Adrenal gland (tissue), 12 donors: ENCODE results near the gene GRK3. TPM values are rescaled to one million over a fixed set of nuclear protein-coding genes. Genes with fewer than 3 reads are reported as not detected.
"Not testable (repeated sequence)": the region's sequence is repeated elsewhere in the genome, so short reads cannot be mapped to it uniquely, and the experiment has no call there.

Source experiments
- DNase-seq, 7 donors: peaks; one replicate each; pipeline ENCODE4 v3.0.0-alpha.2; 2019 to 2020
- H3K27ac ChIP-seq, 5 donors: fragments of 200-600 bp; sonication (generic) in 4 of 5; 1 replicate in 3 of 5; 2 replicates in 2 of 5; pipeline versions ENCODE4 v1.5.1 to v1.8.0; 2016 to 2020; ENCODE audit warnings: mild to moderate bottlenecking in 1 of 5
- H3K27me3 ChIP-seq: fragments of 200-600 bp; 2 replicates; pipeline ENCODE4 v1.8.0; 2021
- H3K36me3 ChIP-seq, 2 donors: fragments of 200-600 bp; replicated peaks in 1 of 2; 1 replicate in 1 of 2; 2 replicates in 1 of 2; pipeline versions ENCODE4 v1.5.1 to v1.8.0; 2018 to 2022
- H3K4me1 ChIP-seq, 2 donors: fragments of 200-600 bp; replicated peaks in 1 of 2; 1 replicate in 1 of 2; 2 replicates in 1 of 2; pipeline versions ENCODE4 v1.5.1 to v1.8.0; 2018 to 2021
- H3K4me3 ChIP-seq, 4 donors: fragments of 200-600 bp; sonication (generic) in 3 of 4; one replicate each; pipeline ENCODE4 v1.5.1; 2016 to 2018
- H3K9me3 ChIP-seq, 3 donors: fragments of 200-600 bp; sonication (generic) in 1 of 3; replicated peaks in 1 of 3; 1 replicate in 2 of 3; 2 replicates in 1 of 3; pipeline versions ENCODE4 v1.5.1 to v1.8.0; 2016 to 2021
- POLR2A ChIP-seq, 2 donors: fragments of 450-650 bp; IDR thresholded peaks; one replicate each; pipeline ENCODE4 v1.6.1; 2017; ENCODE audit warnings: antibody characterized with exemption in 2 of 2, mild to moderate bottlenecking in 2 of 2, moderate library complexity in 1 of 2
- WGBS, 4 donors: extraction: QIAGEN DNeasy Blood & Tissue Kit in 2 of 4; methylation state at CpG; one replicate each; pipeline versions ENCODE4 v1.1.5 to v1.1.7; 2013 to 2017; 5-methylcytosine and 5-hydroxymethylcytosine counted together
- intact Hi-C, 2 donors: fragments of 100-400 bp; cut with DNase I; formaldehyde crosslinking; loops; one replicate each; pipeline versions ENCODE4 v1.14.1 to v1.15.0; 2022 to 2023
- polyA plus RNA-seq, 3 donors: library from polyadenylated mRNA; stranded (reverse); fragments of 200-250 nt in 2 of 3; fragments of 350-450 nt in 1 of 3; fragmentation: Illumina TruSeq in 1 of 3; extraction: RNeasy Lipid Tissue Mini Kit (QIAGEN cat#74804) in 1 of 3; gene quantifications; one replicate each; pipeline ENCODE4 v1.2.3, GENCODE V29; 2013 to 2014
- total RNA-seq, 9 donors: library from RNA; depleted of rRNA in 4 of 9; stranded (reverse); fragments of >200 nt in 4 of 9; fragments of 120-200 nt in 1 of 9; fragmentation: NEBNext Ultra II Directional in 1 of 9; extraction: Animal tissue kit (Norgen Biotek cat#: 25700) in 1 of 9; gene quantifications; one replicate each; pipeline versions ENCODE4 v1.1.0 to v1.2.4, GENCODE V29; 2013 to 2023
- TF ChIP-seq, protein P1 (sequence below), 6 experiments: fragments of 450-650 bp in 4 of 6; fragments of 200-600 bp in 2 of 6; sonication (generic) in 1 of 6; IDR thresholded peaks; 1 replicate in 5 of 6; 2 replicates in 1 of 6; pipeline versions ENCODE4 v1.5.1 to v1.8.0; 2016 to 2021; ENCODE audit warnings: antibody characterized with exemption in 6 of 6, mild to moderate bottlenecking in 2 of 6, moderate library complexity in 1 of 6
- donor health status: healthy with polysubstance abuse.
- donor health status: Bipolar disorder and iron deficiency.
- donor health status: DM: yes; HTN: yes; CAD: no.
- donor health status: DM: no; HTN: no; CAD: no.
- donor health status: DM: no; HTN: no; CAD: no.
- donor health status: DM: yes; HTN: yes; CAD: no.

GRK3 gene
- total and polyA plus RNA-seq, 12 donors = 3.2 to 20.9 (median 10.1) TPM

DNA sequence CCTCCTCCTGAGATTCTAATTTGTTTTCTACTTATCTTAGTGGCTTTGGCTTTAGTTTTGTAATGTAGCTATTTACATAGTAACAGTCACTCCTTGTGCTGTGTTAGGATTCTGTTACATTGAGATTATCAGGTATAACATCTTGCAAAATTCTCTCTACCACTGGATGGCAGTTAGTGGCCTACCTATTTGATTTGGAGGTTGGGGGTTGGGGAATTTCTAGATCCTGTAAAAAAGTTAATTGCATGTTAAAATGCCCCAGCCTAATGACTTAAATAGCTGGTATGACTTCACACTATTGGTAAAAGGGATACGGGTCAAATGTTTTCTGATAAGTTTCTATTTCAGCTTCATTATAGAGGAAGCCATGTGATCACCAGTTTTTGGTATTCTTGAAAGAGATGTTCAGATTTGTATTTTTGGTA is 2.8 kb downstream of the GRK3 start:
- Histone ChIP-seq H3K27ac (no peak overlapping the region), H3K4me3 (no peak overlapping the region), H3K27me3 (no peaks in the 10 kb centered on the region), H3K4me1 (peaks cover 12 to 25% of the 10 kb centered on the region in 2 donors), H3K36me3 (no peaks in the 10 kb centered on the region), H3K9me3 (no peaks in the 10 kb centered on the region)
- DNase-seq = no peak
- intact Hi-C loops = loop anchor here in 1 of 2 donors (10.0 kb wide), 1 partner anchor 138 kb away; no protein-coding TSS in a partner anchor
- TF ChIP-seq POLR2A (IDR thresholded peaks at IDR 0.05) = no peak
- TF ChIP-seq, protein P1, sequence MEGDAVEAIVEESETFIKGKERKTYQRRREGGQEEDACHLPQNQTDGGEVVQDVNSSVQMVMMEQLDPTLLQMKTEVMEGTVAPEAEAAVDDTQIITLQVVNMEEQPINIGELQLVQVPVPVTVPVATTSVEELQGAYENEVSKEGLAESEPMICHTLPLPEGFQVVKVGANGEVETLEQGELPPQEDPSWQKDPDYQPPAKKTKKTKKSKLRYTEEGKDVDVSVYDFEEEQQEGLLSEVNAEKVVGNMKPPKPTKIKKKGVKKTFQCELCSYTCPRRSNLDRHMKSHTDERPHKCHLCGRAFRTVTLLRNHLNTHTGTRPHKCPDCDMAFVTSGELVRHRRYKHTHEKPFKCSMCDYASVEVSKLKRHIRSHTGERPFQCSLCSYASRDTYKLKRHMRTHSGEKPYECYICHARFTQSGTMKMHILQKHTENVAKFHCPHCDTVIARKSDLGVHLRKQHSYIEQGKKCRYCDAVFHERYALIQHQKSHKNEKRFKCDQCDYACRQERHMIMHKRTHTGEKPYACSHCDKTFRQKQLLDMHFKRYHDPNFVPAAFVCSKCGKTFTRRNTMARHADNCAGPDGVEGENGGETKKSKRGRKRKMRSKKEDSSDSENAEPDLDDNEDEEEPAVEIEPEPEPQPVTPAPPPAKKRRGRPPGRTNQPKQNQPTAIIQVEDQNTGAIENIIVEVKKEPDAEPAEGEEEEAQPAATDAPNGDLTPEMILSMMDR (IDR thresholded peaks at IDR 0.05) = no peak
- 52 to 79% (median 70%) methylated on average over 1 of the region's 1 CpG for WGBS, 4 donors

- not testable (repeated sequence) for H3K36me3 ChIP-seq, H3K9me3 ChIP-seq, H3K27ac ChIP-seq, DNase-seq, H3K4me3 ChIP-seq, H3K27me3 ChIP-seq
- WGBS, 4 donors = 76 to 86% (median 81%) methylated on average over 2 of the region's 2 CpGs
- peaks cover 12 to 25% of the 10 kb centered on the region in 2 donors for H3K4me1 ChIP-seq
- intact Hi-C loops = loop anchor here in 1 of 2 donors (10.0 kb wide), 1 partner anchor 137 kb away; no protein-coding TSS in a partner anchor
Measured at GRCh38 chr22:25568066-25568465, 3.6 kb downstream of the GRK3 start.

DNA sequence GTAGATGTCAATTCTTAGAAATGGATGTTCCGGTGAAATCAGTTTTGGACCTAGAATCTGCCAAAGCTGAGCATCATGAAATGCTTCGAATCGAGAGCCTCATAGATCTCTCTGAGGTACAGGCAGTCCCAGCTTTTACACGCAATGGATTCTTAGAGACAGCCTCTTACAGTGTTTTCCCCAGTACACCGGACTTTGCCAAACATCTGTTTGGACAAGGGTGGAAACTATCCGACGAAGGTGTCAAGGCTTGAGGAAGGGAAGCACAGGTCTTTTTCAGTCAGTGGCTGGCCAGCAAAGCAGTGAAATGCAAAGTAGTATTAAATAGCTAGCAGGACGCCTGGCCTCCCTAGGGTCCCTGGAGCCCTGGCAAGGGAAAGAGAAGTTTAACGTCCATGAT is 4.9 kb downstream of the GRK3 start:
- TF ChIP-seq, protein P1 (IDR thresholded peaks at IDR 0.05) = no peak
- TF ChIP-seq POLR2A (IDR thresholded peaks at IDR 0.05) = no peak
- intact Hi-C loops = loop anchor here in 1 of 2 donors (10.0 kb wide), 1 partner anchor 135 kb away; no protein-coding TSS in a partner anchor
- H3K27ac ChIP-seq = no peak overlapping the region
- H3K9me3 ChIP-seq = no peaks in the 10 kb centered on the region
- 81 to 86% (median 83%) methylated on average over 9 of the region's 9 CpGs for WGBS, 4 donors
- no peaks in the 10 kb centered on the region for H3K36me3 ChIP-seq
- no peaks in the 10 kb centered on the region for H3K27me3 ChIP-seq
- no peak overlapping the region for H3K4me3 ChIP-seq
- DNase-seq = no peak
- peaks cover 6 to 16% of the 10 kb centered on the region in 2 donors for H3K4me1 ChIP-seq

- no peak for TF ChIP-seq POLR2A (IDR thresholded peaks at IDR 0.05)
- TF ChIP-seq, protein P1 (IDR thresholded peaks at IDR 0.05) = no peak
- 89 to 92% (median 90%) methylated on average over 10 of the region's 10 CpGs for WGBS, 4 donors
Measured at GRCh38 chr22:25569983-25570382, 5.5 kb downstream of the GRK3 start.

GRCh38 chr22:25570486-25570885 is 6.0 kb downstream of the GRK3 start:
- no peak for DNase-seq
- Histone ChIP-seq H3K9me3 (no peaks in the 10 kb centered on the region), H3K4me3 (no peak overlapping the region), H3K4me1 (peaks cover 1 to 16% of the 10 kb centered on the region in 2 donors), H3K27me3 (no peaks in the 10 kb centered on the region), H3K36me3 (no peaks in the 10 kb centered on the region), H3K27ac (no peak overlapping the region)
- 84 to 90% (median 88%) methylated on average over 2 of the region's 2 CpGs for WGBS, 4 donors
- TF ChIP-seq POLR2A (IDR thresholded peaks at IDR 0.05) = no peak
- TF ChIP-seq, protein P1 (IDR thresholded peaks at IDR 0.05) = no peak
- intact Hi-C loops = no loop called here

More at GRCh38 chr22:25569983-25570382, 5.5 kb downstream of the GRK3 start:
- Histone ChIP-seq H3K27me3 (no peaks in the 10 kb centered on the region), H3K36me3 (no peaks in the 10 kb centered on the region), H3K9me3 (no peaks in the 10 kb centered on the region), H3K27ac (no peak overlapping the region), H3K4me3 (no peak overlapping the region), H3K4me1 (peaks cover 6 to 16% of the 10 kb centered on the region in 2 donors)
- intact Hi-C loops = loop anchor here in 1 of 2 donors (10.0 kb wide), 1 partner anchor 135 kb away; no protein-coding TSS in a partner anchor
- DNase-seq = no peak

DNA sequence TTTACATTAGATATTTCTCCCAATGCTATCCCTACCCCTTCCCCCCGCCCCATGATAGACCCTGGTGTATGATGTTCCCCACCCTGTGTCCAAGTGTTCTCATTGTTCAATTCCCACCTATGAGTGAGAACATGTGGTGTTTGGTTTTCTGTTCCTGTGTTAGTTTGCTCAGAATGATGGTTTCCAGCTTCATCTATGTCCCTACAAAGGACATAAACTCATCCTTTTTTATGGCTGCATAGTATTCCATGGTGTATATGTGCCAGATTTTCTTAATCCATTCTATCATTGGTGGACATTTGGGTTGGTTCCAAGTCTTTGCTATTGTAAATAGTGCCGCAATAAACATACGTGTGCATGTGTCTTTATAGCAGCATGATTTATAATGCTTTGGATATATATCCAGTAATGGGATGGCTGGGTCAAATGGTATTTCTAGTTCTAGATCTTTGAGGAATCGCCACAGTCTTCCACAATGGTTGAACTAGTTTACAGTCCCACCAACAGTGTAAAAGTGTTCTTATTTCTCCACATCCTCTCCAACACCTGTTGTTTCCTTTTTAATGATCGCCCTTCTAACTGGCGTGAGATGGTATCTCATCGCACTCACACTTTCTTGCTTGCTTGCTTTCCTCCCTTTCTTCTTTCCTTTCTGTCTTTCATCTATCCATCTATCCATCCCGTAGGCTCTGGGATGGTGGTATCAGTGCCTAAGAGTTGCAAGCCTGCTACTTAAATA is 7.7 kb downstream of the GRK3 start:
- H3K9me3 ChIP-seq, H3K27ac ChIP-seq, intact Hi-C loops, H3K27me3 ChIP-seq, H3K4me3 ChIP-seq, H3K36me3 ChIP-seq, DNase-seq: not testable (repeated sequence)
- peaks cover 3 to 27% of the 10 kb centered on the region in 2 donors for H3K4me1 ChIP-seq
- WGBS, 4 donors = 91 to 94% (median 93%) methylated on average over 8 of the region's 8 CpGs
